ENCODE results near the gene MIS18A.

MIS18A gene

GRCh38 chr21:32320726-32321125 is 41.9 kb upstream of the MIS18A start:
- CTCF ChIA-PET, result interaction anchor here (0.6 to 0.7 kb wide), 2 partner anchors 222 to 258 kb away, joined by 3 read pairs; no protein-coding TSS in a partner anchor
- no peak for TF ChIP-seq CTCF (conservative IDR thresholded peaks at IDR 0.05; ENCODE audit: low read depth)
- no peak overlapping the region for H3K27ac ChIP-seq
- no peak for DNase-seq (ENCODE audit: low spot score)
- POLR2A ChIA-PET (ENCODE audit: low non-redundant PET), result no interaction called here

- no peak for TF ChIP-seq CTCF (conservative IDR thresholded peaks at IDR 0.05; ENCODE audit: low read depth)
- H3K27ac ChIP-seq, result no peak overlapping the region
- POLR2A ChIA-PET (ENCODE audit: low non-redundant PET), result no interaction called here
- DNase-seq (ENCODE audit: low spot score), result no peak
- CTCF ChIA-PET, result no interaction called here
Measured at GRCh38 chr21:32320059-32320458, 41.2 kb upstream of the MIS18A start.

GRCh38 chr21:32319012-32319411 is 40.2 kb upstream of the MIS18A start:
- no peak for DNase-seq (ENCODE audit: low spot score)
- H3K27ac ChIP-seq, result no peak overlapping the region
- ChIA-PET POLR2A (ENCODE audit: low non-redundant PET) (no interaction called here), CTCF (interaction anchor here (0.7 kb wide), 1 partner anchor 687 kb away, joined by 3 read pairs; no protein-coding TSS in a partner anchor)
- TF ChIP-seq CTCF (conservative IDR thresholded peaks at IDR 0.05; ENCODE audit: low read depth), result no peak

GRCh38 chr21:32317726-32318125 is 38.9 kb upstream of the MIS18A start:
- TF ChIP-seq CTCF (conservative IDR thresholded peaks at IDR 0.05; ENCODE audit: low read depth), result no peak
- CTCF ChIA-PET, result no interaction called here
- POLR2A ChIA-PET (ENCODE audit: low non-redundant PET), result no interaction called here
- no peak for DNase-seq (ENCODE audit: low spot score)
- H3K27ac ChIP-seq, result no peak overlapping the region

- no peak for TF ChIP-seq CTCF (conservative IDR thresholded peaks at IDR 0.05; ENCODE audit: low read depth)
- H3K27ac ChIP-seq, result peak overlapping the region; percentile 15; the same call in 1 of the 2 replicates
- ChIA-PET CTCF (no interaction called here), POLR2A (ENCODE audit: low non-redundant PET) (no interaction called here)
- no peak for DNase-seq (ENCODE audit: low spot score)
Measured at GRCh38 chr21:32316361-32317215, 37.7 kb upstream of the MIS18A start.

- DNase-seq (ENCODE audit: low spot score), result no peak
- POLR2A ChIA-PET (ENCODE audit: low non-redundant PET), result no interaction called here
- peak overlapping the region; percentile 15; the same call in 1 of the 2 replicates for H3K27ac ChIP-seq
- no peak for TF ChIP-seq CTCF (conservative IDR thresholded peaks at IDR 0.05; ENCODE audit: low read depth)
- CTCF ChIA-PET, result no interaction called here
Measured at GRCh38 chr21:32315511-32316281, 36.8 kb upstream of the MIS18A start.

Measured in RWPE1 (cell line).